Subcutaneous abdominal adipose tissue (tissue), 5 donors: ENCODE data around the gene RAB11FIP4.

ENCODE experiments used
- H3K27ac ChIP-seq: one replicate; pipeline ENCODE4 v1.7.0; 2013; ENCODE audit warnings: low read depth, mild to moderate bottlenecking, inconsistent platforms, low read length, moderate library complexity
- H3K27me3 ChIP-seq, 5 donors: one replicate each; pipeline ENCODE4 v1.7.0; 2013; ENCODE audit warnings: low read length in 5 of 5, inconsistent platforms in 1 of 5; ENCODE audit not compliant: control insufficient read depth in 5 of 5, insufficient read depth in 4 of 5
- H3K36me3 ChIP-seq, 5 donors: one replicate each; pipeline ENCODE4 v1.7.0; 2013; ENCODE audit warnings: low read length in 5 of 5; ENCODE audit not compliant: control insufficient read depth in 5 of 5, insufficient read depth in 5 of 5
- H3K4me1 ChIP-seq, 5 donors: one replicate each; pipeline ENCODE4 v1.7.0; 2013; ENCODE audit warnings: low read length in 5 of 5, mild to moderate bottlenecking in 3 of 5, moderate library complexity in 1 of 5; ENCODE audit not compliant: control insufficient read depth in 5 of 5, insufficient read depth in 5 of 5
- H3K4me3 ChIP-seq, 5 donors: one replicate each; pipeline ENCODE4 v1.7.0; 2013; ENCODE audit warnings: low read length in 5 of 5, low read depth in 1 of 5
- H3K9ac ChIP-seq, 5 donors: one replicate each; pipeline ENCODE4 v1.7.0; 2013; ENCODE audit warnings: low read length in 5 of 5, mild to moderate bottlenecking in 4 of 5, moderate library complexity in 3 of 5
- H3K9me3 ChIP-seq, 5 donors: one replicate each; pipeline ENCODE4 v1.7.0; 2013; ENCODE audit warnings: low read length in 5 of 5; ENCODE audit not compliant: control insufficient read depth in 5 of 5
- donor health status: healthy.
- donor health status: healthy.
- donor health status: healthy.
- donor health status: healthy.
- donor health status: healthy.

The RAB11FIP4 gene

GRCh38 chr17:31495022-31495885, 103.8 kb downstream of the RAB11FIP4 start:
- peaks cover 0 to 19% (median 3%) of the 10 kb centered on the region in 5 donors for H3K4me1 ChIP-seq
- peaks cover 0 to 16% (median 10%) of the 10 kb centered on the region in 5 donors for H3K27me3 ChIP-seq
- no peak overlapping the region for H3K9ac ChIP-seq
- H3K9me3 ChIP-seq: no peaks in the 10 kb centered on the region
- no peak overlapping the region for H3K27ac ChIP-seq
- no peaks in the 10 kb centered on the region for H3K36me3 ChIP-seq
- H3K4me3 ChIP-seq: no peak overlapping the region

DNA sequence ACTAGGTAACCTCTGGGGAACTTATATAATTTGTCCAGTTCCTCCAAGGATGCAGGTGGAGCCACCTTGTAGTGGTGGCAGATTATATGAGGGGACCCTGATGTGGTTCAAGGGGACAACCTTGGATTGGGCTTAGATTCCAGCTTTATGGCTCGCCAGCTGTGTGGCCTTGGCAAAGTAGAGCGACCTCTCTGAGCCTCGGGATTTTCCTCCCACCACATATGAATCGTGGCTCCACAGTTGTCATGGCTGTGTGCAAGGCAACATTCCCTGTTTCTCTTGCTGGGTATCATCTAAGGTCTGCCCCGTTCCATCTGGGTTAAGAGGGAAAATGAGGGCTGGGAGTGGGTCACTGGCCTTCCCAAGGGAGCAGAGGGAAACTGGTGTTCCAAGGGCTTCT, 104.6 kb downstream of the RAB11FIP4 start:
- Histone ChIP-seq H3K27me3 (peaks cover 0 to 16% (median 10%) of the 10 kb centered on the region in 5 donors), H3K27ac (no peak overlapping the region), H3K4me1 (peaks cover 0 to 23% (median 6%) of the 10 kb centered on the region in 5 donors), H3K9ac (no peak overlapping the region), H3K9me3 (no peaks in the 10 kb centered on the region), H3K4me3 (no peak overlapping the region), H3K36me3 (no peaks in the 10 kb centered on the region)

GRCh38 chr17:31496601-31497000, 105.1 kb downstream of the RAB11FIP4 start:
- Histone ChIP-seq H3K27me3 (peaks cover 0 to 16% (median 10%) of the 10 kb centered on the region in 5 donors), H3K27ac (no peak overlapping the region), H3K9me3 (no peaks in the 10 kb centered on the region), H3K36me3 (no peaks in the 10 kb centered on the region), H3K9ac (no peak overlapping the region), H3K4me1 (peaks cover 0 to 23% (median 6%) of the 10 kb centered on the region in 5 donors), H3K4me3 (no peak overlapping the region)

GRCh38 chr17:31497431-31497830, 106.0 kb downstream of the RAB11FIP4 start:
- no peak overlapping the region for H3K27ac ChIP-seq
- H3K4me1 ChIP-seq: peaks cover 0 to 23% (median 6%) of the 10 kb centered on the region in 5 donors
- no peak overlapping the region for H3K9ac ChIP-seq
- H3K27me3 ChIP-seq: peaks cover 0 to 16% (median 10%) of the 10 kb centered on the region in 5 donors
- no peaks in the 10 kb centered on the region for H3K36me3 ChIP-seq
- no peak overlapping the region for H3K4me3 ChIP-seq
- H3K9me3 ChIP-seq: no peaks in the 10 kb centered on the region

- Histone ChIP-seq H3K9me3 (no peaks in the 10 kb centered on the region), H3K27ac (no peak overlapping the region), H3K4me1 (peaks cover 0 to 18% (median 6%) of the 10 kb centered on the region in 5 donors), H3K9ac (no peak overlapping the region), H3K36me3 (no peaks in the 10 kb centered on the region), H3K4me3 (no peak overlapping the region), H3K27me3 (peaks cover 0 to 16% (median 10%) of the 10 kb centered on the region in 5 donors)
Measured at GRCh38 chr17:31497994-31498826, 106.7 kb downstream of the RAB11FIP4 start.

DNA sequence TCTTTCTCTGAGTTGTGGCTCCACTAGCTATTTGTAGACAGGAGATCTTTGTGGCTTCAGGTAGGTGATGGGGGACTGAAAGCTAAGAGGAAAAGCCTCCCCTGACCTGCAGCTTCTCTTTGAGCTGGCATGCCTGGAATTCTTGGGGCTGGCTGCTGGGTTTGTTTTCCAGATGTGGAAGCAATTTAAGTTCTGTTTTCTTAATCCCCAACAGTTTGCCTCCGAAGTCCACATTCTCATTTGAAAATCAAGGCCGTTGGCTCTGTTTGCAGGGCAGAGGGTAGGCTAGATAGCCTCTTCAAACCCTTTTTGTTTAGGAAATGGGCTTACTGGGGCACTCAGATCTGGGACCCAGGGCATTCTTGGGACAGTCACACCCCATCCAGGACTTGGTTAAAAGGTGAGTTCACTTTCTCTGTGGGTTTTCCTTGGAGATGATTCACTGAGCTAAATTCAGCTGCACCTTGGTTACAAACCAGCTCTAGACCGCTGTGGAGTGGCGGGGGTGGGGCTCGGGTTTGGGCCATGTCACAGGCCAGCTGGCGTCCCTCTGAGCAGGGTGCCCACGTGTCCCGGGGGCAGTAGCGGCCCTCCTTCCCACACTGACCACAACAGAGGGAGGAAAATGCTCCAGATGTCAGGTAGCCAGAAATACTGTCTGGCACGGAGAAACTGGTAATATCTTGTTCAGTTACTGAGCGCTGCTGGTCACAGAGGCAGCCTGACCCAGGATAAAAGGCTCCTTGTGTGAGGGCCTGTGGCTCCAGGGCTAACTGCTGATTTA, 108.5 kb downstream of the RAB11FIP4 start:
- Histone ChIP-seq H3K27ac (no peak overlapping the region), H3K4me3 (no peak overlapping the region), H3K4me1 (peaks cover 0 to 10% (median 6%) of the 10 kb centered on the region in 5 donors), H3K27me3 (peaks cover 0 to 16% (median 10%) of the 10 kb centered on the region in 5 donors), H3K9ac (no peak overlapping the region), H3K9me3 (no peaks in the 10 kb centered on the region), H3K36me3 (no peaks in the 10 kb centered on the region)

- peaks cover 0 to 17% (median 7%) of the 10 kb centered on the region in 5 donors for H3K27me3 ChIP-seq
- H3K27ac ChIP-seq: no peak overlapping the region
- H3K36me3 ChIP-seq: no peaks in the 10 kb centered on the region
- H3K9ac ChIP-seq: no peak overlapping the region
- H3K9me3 ChIP-seq: no peaks in the 10 kb centered on the region
- H3K4me3 ChIP-seq: no peak overlapping the region
- peaks cover 0 to 18% (median 0%) of the 10 kb centered on the region in 5 donors for H3K4me1 ChIP-seq
Measured at GRCh38 chr17:31506517-31506916, 115.0 kb downstream of the RAB11FIP4 start.

GRCh38 chr17:31508288-31509094, 117.0 kb downstream of the RAB11FIP4 start:
- H3K4me1 ChIP-seq: peaks cover 0 to 18% (median 0%) of the 10 kb centered on the region in 5 donors
- peak overlapping the region in 2 of 5 donors; percentile 35 to 39 for H3K9ac ChIP-seq
- peak overlapping the region in 3 of 5 donors; percentile 15 to 41 (median 37) for H3K4me3 ChIP-seq
- H3K9me3 ChIP-seq: no peaks in the 10 kb centered on the region
- H3K27me3 ChIP-seq: peaks cover 0 to 20% (median 7%) of the 10 kb centered on the region in 5 donors
- no peak overlapping the region for H3K27ac ChIP-seq
- no peaks in the 10 kb centered on the region for H3K36me3 ChIP-seq
